Psoas muscle (tissue), 8 donors: ENCODE data around the gene MCRIP2. TPM values are rescaled to one million over a fixed set of nuclear protein-coding genes. Genes with fewer than 3 reads are reported as not detected.

Experiments
- ATAC-seq, 4 donors: fragments of 200-7000 bp; cut with Tn5 transposase; one replicate each; pipeline ENCODE4 v1.9.1; 2020; ENCODE audit warnings: moderate library complexity in 3 of 4, mild to moderate bottlenecking in 2 of 4
- DNase-seq, 2 donors: peaks; one replicate each; pipeline ENCODE4 v3.0.0-alpha.2; 2020
- H3K27ac ChIP-seq: fragments of 200-600 bp; one replicate; pipeline ENCODE4 v1.8.0; 2022
- H3K27me3 ChIP-seq, 3 donors: fragments of 200-600 bp in 1 of 3; one replicate each; pipeline versions ENCODE4 v1.6.1 to v1.8.0; 2013 to 2022; ENCODE audit warnings: low read length in 2 of 3, mild to moderate bottlenecking in 2 of 3, moderate library complexity in 1 of 3; ENCODE audit not compliant: insufficient read depth in 3 of 3
- H3K36me3 ChIP-seq, 2 donors: fragments of 200-600 bp in 1 of 2; one replicate each; pipeline versions ENCODE4 v1.6.1 to v1.8.0; 2013 to 2022; ENCODE audit warnings: low read depth in 1 of 2, mild to moderate bottlenecking in 1 of 2, moderate library complexity in 1 of 2; ENCODE audit not compliant: insufficient read depth in 1 of 2
- H3K4me1 ChIP-seq: fragments of 200-600 bp; one replicate; pipeline ENCODE4 v1.8.0; 2022
- H3K4me3 ChIP-seq: fragments of 200-600 bp; one replicate; pipeline ENCODE4 v1.8.0; 2022; ENCODE audit warnings: mild to moderate bottlenecking
- H3K9me3 ChIP-seq: fragments of 200-600 bp; one replicate; pipeline ENCODE4 v1.8.0; 2022
- WGBS, 3 donors: extraction: QIAGEN DNeasy Blood & Tissue Kit; methylation state at CpG; one replicate each; pipeline versions ENCODE4 v1.1.6 to v1.1.7; 2013; 5-methylcytosine and 5-hydroxymethylcytosine counted together
- intact Hi-C, 2 donors: fragments of 100-400 bp; cut with DNase I; formaldehyde crosslinking; loops; one replicate each; pipeline versions ENCODE4 v1.11.0 to v1.14.2; 2022
- polyA plus RNA-seq, 3 donors: library from polyadenylated mRNA; stranded (reverse); fragments of 200-250 nt; gene quantifications; one replicate each; pipeline ENCODE4 v1.2.3, GENCODE V29; 2013
- total RNA-seq, 4 donors: library from RNA; stranded (reverse); fragmentation: NEBNext Ultra II Directional in 2 of 4; extraction: Animal tissue kit (Norgen Biotek cat#: 25700) in 2 of 4; gene quantifications; one replicate each; pipeline versions ENCODE4 v1.2.1 to v1.2.4, GENCODE V29; 2021 to 2023
- TF ChIP-seq, protein P1 (sequence below): fragments of 200-600 bp; IDR thresholded peaks from one replicate; pipeline ENCODE4 v1.8.0; 2022; ENCODE audit warnings: antibody characterized with exemption
- donor health status: healthy with polysubstance abuse.
- donor health status: DM: no; HTN: no; CAD: no; lungs with moderate emphysema.
- donor health status: Bipolar disorder and iron deficiency.
- donor health status: healthy.
- donor health status: DM: yes; HTN: yes; CAD: no.
- donor health status: DM: no; HTN: no; CAD: no.
- donor health status: DM: no; HTN: no; CAD: no.
- donor health status: DM: yes; HTN: yes; CAD: no.

MCRIP2 gene
- total and polyA plus RNA-seq, 7 donors = 61.6 to 124 (median 80.2) TPM

DNA sequence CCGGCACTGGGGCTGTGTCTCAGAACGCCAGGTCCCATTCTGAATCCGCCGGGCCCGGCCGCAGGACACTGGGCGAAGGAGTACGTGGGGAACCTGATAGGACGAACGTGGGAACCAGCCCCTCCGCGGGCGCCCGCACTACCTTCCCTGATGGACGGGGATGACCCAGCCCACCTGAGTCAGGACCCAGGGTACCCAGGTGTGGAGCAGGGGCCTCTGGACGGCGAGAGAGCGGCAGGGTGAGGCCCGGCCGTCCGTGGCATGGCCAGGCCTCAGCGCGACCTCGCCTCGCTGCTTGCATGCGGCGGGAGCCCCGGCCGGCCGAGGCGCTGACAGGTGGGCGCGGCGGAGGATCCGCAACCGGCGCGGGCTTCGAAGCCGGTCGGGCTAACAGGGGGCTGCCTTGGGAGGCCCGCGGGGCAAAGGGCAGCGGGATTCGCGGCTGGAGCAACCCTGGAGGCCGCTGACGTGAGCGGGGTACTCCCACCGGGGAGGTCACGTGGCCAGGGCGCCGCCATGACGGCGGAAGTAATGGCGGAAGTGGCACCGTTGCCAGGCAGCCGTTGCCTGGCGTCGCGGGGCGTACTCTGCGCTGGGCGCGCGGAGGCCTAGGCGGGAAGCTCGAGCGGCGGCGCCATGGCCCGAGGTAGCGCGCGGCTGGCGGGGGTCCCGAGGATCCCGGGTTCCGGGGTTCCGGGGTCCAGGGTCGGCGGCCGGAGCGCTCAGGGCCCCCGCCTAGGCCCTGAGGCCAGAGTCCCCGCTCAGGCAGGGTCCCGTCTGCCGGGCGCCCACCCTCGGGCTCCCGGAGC is 7.4 kb downstream of the MCRIP2 start, which contains the start of gene WDR90:
Gene WDR90, plus strand, starts transcription at position 585 of the 809 bp plus-strand sequence. Its CDS starts 52 bp downstream, at position 637.
- TF ChIP-seq, protein P1, sequence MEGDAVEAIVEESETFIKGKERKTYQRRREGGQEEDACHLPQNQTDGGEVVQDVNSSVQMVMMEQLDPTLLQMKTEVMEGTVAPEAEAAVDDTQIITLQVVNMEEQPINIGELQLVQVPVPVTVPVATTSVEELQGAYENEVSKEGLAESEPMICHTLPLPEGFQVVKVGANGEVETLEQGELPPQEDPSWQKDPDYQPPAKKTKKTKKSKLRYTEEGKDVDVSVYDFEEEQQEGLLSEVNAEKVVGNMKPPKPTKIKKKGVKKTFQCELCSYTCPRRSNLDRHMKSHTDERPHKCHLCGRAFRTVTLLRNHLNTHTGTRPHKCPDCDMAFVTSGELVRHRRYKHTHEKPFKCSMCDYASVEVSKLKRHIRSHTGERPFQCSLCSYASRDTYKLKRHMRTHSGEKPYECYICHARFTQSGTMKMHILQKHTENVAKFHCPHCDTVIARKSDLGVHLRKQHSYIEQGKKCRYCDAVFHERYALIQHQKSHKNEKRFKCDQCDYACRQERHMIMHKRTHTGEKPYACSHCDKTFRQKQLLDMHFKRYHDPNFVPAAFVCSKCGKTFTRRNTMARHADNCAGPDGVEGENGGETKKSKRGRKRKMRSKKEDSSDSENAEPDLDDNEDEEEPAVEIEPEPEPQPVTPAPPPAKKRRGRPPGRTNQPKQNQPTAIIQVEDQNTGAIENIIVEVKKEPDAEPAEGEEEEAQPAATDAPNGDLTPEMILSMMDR = no peak
- no peaks in the 10 kb centered on the region for H3K9me3 ChIP-seq
- ATAC-seq (peak; percentile 87 to 91 (median 88)), DNase-seq (peak; percentile 94 to 97)
- H3K4me1 ChIP-seq = peaks cover 51% of the 10 kb centered on the region
- H3K36me3 ChIP-seq = peaks cover 0 to 5% of the 10 kb centered on the region in 2 donors
- H3K27ac ChIP-seq = peak within 1 kb of the TSS; percentile 93
- WGBS, 3 donors = 1% methylated on average over 47 to 91 of the region's 91 CpGs
- H3K27me3 ChIP-seq = no peaks in the 10 kb centered on the region
- intact Hi-C loops = no loop called here
- H3K4me3 ChIP-seq = peak within 1 kb of the TSS; percentile 88

GRCh38 chr16:649631-650030 is 8.0 kb downstream of the MCRIP2 start:
- H3K27ac ChIP-seq = peak overlapping the region; percentile 93

DNA sequence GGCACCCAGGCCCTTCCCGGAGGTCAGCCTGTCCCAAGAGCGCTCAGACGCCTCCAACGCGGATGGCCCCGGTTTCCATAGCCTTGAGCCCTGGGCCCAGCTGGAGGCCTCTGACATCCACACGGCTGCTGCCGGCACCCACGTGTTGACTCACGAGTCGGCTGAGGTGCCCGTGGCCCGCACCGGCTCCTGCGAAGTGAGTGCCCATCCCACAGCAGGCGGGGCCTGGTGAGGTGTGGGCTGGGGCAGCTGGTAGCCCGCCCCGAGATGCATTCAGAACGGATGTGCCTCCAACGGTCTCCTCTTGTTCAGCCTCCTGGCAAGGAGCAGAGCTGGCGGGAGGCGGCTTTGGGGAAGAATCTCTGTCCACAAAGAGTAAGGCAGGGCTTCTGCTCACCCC is 10.2 kb downstream of the MCRIP2 start:
- Histone ChIP-seq H3K4me3 (no peak overlapping the region), H3K4me1 (peaks cover 24% of the 10 kb centered on the region), H3K27me3 (no peaks in the 10 kb centered on the region), H3K27ac (no peak overlapping the region), H3K9me3 (no peaks in the 10 kb centered on the region), H3K36me3 (peaks cover 0 to 6% of the 10 kb centered on the region in 2 donors)
- 84 to 90% (median 85%) methylated on average over 22 of the region's 22 CpGs for WGBS, 3 donors
- DNase-seq (no peak), ATAC-seq (no peak)
- intact Hi-C loops = no loop called here
- TF ChIP-seq, protein P1 = no peak

More at GRCh38 chr16:649631-650030, 8.0 kb downstream of the MCRIP2 start:
- TF ChIP-seq, protein P1 = no peak
- WGBS, 3 donors = 2 to 4% (median 3%) methylated on average over 28 to 44 of the region's 44 CpGs
- no peaks in the 10 kb centered on the region for H3K36me3 ChIP-seq
- H3K27me3 ChIP-seq = no peaks in the 10 kb centered on the region
- H3K4me3 ChIP-seq = peak overlapping the region; percentile 88
- ATAC-seq (no peak), DNase-seq (no peak)
- H3K9me3 ChIP-seq = no peaks in the 10 kb centered on the region
- intact Hi-C loops = no loop called here
- peaks cover 47% of the 10 kb centered on the region for H3K4me1 ChIP-seq

GRCh38 chr16:652454-653305 is 11.1 kb downstream of the MCRIP2 start:
- H3K4me3 ChIP-seq = no peak overlapping the region
- intact Hi-C loops = no loop called here
- DNase-seq (no peak), ATAC-seq (no peak)
- peaks cover 16% of the 10 kb centered on the region for H3K4me1 ChIP-seq
- no peak overlapping the region for H3K27ac ChIP-seq
- TF ChIP-seq, protein P1 = no peak
- H3K27me3 ChIP-seq = no peaks in the 10 kb centered on the region
- H3K36me3 ChIP-seq = peaks cover 0 to 6% of the 10 kb centered on the region in 2 donors
- 83 to 91% (median 84%) methylated on average over 23 to 28 of the region's 28 CpGs for WGBS, 3 donors
- no peaks in the 10 kb centered on the region for H3K9me3 ChIP-seq
